HG03439 (cell line): ENCODE data around the gene NKAIN1.
"Not testable (repeated sequence)": the region's sequence is repeated elsewhere in the genome, so short reads cannot be mapped to it uniquely, and the experiment has no call there.

Experiments
- ATAC-seq: cut with Tn5 transposase; IDR thresholded peaks from one replicate; pipeline ENCODE4 v1.9.1; 2021; ENCODE audit warnings: mild to moderate bottlenecking, moderate library complexity; ENCODE audit not compliant: unreplicated experiment

The NKAIN1 gene

DNA sequence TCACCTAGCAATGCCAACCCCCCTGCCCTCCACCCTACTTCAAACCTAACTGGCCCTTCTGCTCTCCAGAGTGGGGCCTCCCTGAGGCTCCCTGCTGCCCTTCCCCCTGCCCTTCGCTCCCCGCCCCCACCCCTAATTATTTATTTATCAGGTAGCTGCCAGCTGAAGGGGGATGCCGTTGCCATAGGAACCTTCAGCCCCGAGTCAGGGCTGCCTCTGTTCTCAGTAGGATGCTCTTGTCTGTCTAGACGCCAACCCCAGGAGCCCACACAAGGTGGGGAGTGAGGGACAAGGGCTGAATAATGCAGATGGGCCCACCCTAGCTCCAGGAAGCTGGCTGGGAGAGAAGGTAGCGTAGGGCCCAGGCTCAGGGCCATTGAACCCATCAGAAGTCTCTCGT is 41.1 kb downstream of the NKAIN1 start:
- no peak for ATAC-seq

DNA sequence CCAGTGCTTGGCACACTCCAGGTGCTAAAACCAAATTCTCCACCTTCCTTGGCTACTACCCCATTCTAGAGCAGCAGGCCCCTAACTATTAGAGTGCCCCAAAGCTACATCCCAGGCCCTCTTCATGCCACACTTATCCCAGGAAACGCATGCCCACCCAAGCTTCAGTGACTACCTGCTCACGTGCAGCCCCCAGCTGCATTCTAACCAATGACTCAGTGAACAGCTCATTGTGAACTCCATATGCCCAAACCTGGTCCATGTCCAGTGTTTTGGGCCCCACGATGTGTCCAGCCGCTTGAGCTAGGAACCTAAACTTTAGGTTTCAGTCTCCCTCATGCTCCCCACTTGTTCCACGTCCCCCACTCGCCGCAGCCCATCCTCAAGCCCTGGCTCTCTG is 41.5 kb downstream of the NKAIN1 start:
- ATAC-seq: no peak

DNA sequence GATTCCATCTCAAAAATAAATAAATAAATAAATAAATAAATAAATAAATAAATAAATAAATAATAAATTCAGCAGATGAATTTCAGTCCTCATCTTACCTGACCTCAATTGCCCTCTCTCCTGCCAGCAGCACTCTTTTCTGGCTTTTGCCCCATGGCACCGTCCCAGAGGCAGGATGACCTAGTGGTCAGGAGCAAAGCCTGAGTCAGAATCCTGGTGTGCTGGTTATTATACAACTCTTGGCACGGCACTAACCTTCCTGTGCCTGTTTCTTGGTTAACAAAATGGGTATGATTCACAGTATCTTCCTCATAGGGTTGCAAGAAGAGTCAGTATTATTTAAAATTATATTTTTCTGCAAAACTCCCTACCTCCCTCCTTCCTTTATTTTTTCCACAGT is 43.0 kb downstream of the NKAIN1 start:
- no peak for ATAC-seq

DNA sequence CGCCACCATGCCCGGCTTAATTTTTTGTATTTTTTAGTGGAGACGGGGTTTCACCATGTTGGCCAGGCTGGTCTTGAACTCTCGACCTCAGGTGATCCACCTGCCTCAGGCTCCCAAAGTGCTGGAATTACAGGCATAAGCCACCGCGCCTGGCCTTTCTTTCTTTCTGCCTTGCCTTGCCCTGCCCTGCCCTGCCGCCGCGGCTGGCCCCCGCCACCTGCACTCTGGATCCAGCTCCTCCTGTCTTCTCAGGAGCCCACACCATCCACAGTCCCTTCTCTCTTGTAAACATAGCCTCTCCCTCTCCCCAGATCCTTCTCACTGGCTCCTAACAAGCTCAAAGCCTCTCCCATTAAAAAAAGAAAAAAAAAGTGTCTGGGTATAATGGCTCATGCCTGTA is 44.4 kb downstream of the NKAIN1 start:
- ATAC-seq: not testable (repeated sequence)

DNA sequence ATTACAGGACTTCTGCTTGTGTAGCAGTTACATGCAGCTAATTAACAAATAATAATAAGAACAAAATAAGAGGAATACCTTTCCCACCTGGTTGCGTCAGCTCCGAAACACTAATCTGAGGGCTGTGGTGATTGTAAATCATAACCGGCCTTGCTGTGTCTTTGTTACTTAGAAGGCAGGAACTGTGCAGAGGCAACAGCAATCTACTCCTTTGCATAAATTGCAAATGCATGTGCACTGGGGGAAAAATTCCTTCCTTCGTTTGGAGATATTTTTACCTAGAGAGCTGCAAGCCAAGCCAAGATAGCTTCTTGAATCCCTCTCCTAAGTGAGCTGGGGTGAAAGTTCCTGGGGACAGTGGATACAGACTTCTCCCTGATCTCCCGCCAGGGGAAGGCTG is 46.0 kb downstream of the NKAIN1 start:
- ATAC-seq: no peak

DNA sequence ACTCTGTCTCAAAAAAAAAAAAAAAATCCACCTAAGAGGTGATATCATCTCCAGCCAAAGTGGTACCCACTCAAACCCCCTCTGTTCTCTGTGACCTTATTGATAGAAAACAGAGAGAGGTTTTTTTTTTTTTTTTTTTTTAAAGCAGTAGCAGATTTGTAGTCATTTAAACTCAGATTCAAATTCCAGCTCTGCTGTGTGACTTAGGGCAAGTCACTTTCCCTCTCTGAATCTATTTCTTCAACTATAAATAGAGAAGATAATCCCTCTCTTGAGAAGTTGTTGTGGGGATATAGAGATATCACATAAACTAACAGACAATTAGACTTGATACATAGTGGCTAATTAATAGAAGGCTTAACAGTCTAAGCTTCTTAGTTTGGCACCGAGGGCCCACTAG is 48.4 kb downstream of the NKAIN1 start:
- no peak for ATAC-seq

DNA sequence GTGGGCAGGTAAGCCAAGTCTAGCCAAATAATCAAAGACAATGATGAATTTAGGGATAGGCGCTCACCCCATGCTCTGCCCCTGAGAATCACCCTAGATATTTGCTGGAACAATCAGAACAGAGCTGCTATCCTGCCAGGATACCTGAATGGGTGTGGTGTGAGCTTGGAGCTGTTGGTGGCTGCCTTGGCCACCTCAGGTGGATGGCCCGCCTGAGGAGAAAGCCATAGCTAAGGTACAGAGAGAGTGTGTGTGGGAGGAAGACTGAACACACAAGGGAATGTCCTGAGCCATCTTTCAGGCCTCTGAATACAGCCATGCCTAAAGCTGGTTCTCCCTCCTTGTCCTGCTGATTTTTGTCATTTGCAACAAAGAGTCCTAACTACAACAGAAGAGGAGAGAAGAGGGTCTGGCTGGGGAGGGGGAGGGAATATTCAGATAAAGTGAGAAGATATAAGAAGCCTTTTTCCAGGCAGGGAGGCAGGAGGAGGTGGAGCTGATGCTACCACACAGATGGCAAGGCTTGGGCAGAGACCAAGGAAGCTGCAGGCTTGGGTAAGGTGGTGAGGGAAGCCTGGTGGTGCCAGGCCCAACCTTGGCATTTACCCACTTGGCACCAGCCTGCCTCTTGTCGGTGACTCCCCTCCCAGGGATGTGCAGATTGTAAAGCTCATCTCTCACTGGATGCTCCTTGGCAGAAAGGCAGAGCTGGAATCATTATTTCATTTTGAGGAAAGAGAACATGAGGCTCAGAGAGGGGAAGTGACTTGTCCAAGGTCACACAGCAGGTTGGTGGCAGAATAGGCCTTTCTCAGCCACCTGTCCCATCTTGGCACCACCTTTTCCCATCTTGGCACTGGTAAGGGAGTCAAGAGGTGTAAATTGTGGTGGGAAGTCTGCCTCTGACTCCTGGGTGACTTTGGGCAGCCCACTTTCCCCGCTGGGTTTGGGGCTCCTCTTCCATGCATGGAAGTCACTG is 49.7 kb downstream of the NKAIN1 start:
- ATAC-seq: no peak

DNA sequence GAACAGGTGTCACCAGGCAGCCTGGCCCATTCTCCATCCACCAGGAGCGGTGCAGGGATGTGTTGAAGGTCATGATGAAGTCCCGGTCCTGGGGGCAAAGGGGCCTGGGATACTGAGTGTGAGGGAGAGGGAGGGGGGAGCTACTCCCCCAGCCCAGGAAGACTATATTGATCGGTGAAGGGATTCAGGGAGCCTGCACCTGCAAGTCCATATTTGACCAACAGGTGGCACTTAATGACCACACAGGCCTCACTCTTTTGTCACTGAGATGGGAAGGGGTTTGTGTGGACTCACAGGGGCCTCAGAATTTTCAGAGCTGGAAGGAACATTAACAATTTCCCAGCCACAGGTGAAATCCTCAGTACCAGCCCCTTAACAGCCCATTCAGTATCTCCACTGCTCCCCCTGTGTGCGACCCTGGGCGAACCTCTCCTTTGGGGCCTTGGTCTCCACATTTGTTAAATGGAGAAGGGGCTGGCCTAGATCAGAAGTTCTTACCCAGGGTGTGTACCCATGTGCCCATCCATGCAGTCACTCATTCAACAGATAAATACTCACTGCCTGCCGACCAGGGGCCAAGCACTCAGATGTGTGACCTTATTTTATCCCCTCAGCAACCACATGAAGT is 55.6 kb downstream of the NKAIN1 start:
- no peak for ATAC-seq

DNA sequence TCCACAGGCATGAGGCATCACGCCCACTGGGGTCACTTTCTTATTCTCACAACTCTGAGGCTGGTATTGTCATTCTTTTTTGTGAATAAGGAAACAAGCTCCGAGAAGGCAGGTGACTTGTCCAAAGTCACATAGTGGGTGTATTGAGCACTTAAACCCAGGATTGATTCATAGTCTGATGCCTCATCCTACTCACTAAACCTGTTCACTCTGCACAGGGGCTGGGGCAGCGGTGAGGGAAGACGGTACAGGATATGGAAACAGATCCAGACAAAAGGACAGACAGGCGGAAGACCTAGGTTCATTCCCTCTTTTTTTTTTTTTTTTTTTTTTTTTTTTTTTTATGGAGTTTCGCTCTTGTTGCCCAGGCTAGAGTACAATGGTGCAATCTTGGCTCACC is 56.6 kb downstream of the NKAIN1 start:
- ATAC-seq: no peak

DNA sequence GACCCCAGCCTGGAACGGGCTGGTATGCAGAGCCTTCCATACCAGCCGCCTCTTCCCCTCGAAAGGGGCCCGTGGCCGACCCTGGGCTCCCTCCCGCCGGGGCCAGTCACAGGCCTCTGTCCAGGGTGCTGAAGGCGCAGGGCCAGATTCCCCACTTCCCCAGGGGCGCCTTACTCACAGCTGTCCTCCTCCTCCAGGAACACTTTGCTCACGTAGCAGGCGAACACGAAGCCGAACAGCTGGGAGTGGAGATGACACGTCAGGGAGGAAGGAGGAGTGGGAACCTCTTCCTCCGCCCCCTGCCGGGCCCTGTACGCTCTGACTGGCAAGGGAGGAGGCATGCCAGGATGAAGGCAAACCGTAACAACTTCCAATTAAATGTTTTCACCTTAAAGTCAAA is 57.3 kb downstream of the NKAIN1 start:
- ATAC-seq: no peak

DNA sequence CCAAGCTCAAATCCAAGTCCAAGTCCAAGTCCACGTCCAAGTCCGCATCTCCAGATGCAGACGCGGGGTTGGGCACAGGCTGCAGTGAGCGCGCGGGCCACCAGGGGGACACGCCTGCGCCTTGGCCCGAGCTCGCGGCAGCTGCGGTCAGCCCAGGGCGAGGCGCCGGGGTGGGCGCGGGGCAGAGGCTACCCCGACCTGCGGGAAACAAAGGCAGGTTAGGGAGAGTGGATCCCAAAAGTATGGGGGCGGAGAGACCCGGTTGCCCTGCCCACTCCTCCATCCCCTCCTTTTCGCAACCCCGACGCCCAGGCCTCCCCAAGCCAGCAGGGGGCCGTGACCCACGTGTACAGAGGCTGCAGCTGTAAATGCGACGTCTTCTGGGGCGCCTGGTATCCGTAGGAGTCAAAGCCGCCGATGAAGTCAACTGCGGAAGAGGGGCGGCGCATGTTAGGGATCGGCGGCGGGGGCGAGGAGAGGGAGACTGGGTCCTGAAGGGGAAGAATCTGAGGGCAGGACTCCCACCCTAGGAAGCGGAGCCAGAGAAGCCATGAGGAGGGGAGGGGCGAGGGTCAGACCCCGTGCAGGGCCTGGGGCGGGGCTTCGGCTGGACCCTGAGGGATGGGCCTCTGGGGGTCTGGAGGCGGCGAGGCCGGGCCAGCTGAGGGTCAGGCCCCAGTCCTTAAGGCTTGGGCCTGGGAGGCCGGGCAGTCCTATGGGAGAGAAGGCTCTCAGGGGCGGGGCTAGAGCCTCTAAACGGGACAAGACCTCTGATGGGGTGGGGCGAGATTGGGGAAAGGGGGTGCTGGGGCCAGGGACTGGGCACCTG is 58.0 kb downstream of the NKAIN1 start:
- ATAC-seq: no peak

DNA sequence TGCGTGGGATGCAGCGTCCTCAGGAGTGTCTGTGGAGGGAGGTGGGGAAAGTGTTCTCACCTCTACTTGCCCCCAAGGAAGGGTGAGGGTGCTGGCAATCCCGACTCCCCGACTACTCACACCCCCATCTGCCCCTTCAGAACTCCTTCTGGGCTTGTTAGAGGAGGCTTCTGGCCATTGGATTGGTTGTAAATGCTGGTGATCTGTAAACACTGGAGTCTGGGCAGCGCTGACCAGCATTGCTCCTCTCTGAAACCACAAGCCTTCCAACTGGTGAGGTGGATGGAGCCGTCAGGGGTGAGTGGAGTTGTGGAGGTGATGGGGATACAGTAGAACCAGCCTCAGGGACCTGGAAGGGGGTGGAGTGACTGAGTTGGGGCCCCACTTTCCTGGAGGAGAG is 59.3 kb downstream of the NKAIN1 start:
- no peak for ATAC-seq

DNA sequence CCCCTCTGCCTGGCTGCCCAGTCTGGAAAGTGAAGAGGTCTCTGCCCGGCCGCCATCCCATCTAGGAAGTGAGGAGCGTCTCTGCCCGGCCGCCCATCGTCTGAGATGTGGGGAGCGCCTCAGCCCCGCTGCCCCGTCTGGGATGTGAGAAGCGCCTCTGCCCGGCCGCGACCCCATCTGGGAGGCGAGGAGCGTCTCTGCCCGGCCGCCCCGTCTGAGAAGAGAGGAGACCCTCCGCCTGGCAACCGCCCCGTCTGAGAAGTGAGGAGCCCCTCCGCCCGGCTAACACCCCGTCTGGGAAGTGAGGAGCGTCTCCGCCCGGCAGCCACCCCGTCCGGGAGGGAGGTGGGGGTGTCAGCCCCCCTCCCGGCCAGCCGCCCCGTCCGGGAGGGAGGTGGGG is 63.4 kb downstream of the NKAIN1 start:
- not testable (repeated sequence) for ATAC-seq

DNA sequence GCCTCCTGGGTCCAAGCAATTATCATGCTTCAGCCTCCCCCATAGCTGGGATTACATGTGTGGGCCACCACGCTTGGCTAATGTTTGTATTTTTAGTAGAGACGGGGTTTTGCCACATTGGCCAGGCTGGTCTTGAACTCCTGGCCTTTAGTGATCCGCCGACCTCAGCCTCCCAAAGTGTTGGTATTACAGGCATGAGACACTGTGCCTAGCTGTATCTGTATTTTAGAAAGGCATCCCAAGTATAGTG is 69.3 kb downstream of the NKAIN1 start:
- no peak for ATAC-seq

DNA sequence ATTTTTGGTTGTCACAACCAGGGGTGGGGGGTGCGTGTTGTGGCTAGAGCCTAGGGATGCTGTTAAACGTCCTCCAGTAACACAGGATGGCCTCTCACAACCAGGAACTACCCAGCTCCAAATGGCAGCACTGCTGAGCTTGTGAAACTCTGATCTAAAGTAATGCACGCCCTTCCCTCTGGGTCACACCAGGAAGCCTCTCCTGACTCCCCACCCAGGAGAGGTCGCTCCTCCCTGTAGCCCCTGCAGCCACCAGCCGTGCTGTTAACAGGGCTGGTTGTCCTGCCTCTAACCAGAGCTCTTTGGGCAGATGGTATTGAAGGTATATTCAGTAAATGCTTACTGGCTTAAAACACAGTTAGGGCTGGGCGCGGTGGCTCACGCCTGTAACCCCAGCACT is 73.2 kb downstream of the NKAIN1 start:
- no peak for ATAC-seq

DNA sequence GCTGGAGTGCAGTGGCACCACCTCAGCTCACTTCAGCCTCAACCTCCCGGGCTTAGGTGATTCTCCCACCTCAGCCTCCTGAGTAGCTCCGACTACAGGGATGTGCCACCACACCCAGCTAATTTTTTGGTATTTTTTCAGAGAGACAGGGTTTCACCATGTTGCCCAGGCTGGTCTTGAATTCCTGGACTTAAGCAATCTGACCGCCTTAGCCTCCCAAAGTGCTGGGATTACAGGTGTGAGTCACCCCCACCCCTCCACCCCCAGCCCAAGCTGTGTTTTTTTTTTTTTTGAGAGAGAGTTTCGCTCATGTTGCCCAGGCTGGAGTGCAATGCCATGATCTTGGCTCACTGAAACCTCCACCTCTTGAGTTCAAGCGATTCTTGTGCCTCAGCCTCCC is 75.4 kb downstream of the NKAIN1 start:
- no peak for ATAC-seq

DNA sequence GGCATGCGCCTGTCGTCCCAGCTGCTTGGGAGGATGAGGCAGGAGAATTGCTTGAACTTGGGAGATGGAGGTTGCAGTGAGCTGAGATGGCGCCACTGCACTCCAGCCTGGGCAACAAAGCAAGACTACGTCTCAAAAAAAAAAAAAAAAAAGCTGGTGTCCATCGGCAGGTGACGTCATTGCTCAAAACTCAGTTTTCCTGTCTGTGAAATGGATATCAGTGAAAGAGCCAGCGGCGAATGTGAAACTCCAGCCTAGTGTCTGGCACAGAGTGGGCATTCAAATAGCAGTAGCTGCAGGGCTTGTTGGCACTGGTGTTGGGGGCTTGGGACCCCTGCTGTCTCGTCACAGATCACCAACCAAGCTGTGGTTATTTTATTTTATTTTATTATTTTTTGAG is 75.8 kb downstream of the NKAIN1 start:
- ATAC-seq: no peak

DNA sequence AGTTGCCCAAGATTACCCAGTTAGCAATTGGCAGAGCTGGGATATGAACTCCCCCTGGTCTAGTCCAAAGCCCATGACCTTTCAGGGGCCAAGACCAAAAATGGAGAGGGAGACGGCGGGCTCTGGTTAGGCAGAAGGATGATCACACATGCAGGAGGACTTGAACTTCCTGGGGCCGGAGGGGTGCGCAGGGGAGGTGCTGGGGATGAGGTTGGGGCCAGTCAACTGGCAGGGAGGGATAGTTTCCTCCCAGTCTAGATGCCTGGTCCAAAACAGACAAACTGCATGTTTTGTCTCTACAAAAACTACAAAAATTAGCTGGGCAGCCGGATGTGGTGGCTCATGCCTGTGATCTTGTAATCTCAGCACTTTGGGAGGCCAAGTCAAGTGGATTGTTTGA is 78.1 kb downstream of the NKAIN1 start:
- ATAC-seq: no peak

DNA sequence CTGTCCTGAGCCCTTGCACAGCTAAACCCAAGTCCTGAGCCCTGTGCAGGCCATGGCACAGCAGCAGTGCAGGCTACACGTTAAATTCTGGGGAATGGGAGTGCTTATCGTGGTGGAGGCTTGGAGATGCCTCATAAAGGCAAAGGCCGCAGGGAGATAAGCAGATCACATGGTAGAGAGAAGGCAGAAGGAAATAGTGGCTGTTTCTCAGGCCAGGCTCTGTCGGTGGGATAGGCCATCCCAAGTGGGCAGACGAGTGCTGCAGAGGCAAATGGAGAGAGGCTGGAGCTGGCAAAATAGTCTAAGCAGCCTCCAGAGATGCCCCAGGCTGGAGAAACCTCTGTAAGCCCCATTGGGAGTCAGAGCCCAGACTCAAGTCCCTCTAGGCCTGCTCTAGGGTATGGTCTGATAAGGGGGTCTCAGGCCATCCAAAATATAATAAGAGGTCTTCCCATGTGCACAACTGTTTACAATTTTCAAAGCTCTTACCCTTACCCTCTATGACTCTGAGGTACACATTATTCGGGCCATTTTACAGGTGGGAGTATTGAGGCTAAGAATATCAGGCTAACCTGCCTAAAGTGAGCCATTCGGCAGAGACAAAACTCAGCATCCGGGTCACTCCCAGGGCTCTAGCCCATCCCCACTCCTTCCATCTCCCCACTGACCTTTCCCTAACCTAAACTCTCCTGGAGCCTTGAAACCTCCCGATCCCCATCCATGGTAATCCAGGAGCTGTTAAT is 79.6 kb downstream of the NKAIN1 start:
- no peak for ATAC-seq

DNA sequence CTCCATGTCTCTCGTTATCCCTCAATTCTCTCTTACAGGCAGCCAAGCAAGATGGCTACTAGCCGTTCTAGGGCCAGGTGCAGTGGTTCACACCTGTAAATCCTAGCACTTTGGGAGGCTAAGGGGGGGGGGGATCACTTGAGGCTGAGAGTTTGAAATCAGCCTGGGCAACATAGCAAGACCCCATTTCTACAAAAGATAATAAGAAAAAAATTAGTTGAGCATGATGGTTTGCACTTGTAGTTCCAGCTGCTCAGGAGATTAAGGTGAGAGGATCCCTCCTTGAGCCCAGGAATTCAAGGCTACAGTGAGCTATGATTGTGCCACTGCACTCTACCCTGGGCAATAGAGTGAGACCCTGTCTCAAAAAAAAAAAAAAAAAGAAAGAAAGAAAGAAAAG is 80.4 kb downstream of the NKAIN1 start:
- no peak for ATAC-seq

DNA sequence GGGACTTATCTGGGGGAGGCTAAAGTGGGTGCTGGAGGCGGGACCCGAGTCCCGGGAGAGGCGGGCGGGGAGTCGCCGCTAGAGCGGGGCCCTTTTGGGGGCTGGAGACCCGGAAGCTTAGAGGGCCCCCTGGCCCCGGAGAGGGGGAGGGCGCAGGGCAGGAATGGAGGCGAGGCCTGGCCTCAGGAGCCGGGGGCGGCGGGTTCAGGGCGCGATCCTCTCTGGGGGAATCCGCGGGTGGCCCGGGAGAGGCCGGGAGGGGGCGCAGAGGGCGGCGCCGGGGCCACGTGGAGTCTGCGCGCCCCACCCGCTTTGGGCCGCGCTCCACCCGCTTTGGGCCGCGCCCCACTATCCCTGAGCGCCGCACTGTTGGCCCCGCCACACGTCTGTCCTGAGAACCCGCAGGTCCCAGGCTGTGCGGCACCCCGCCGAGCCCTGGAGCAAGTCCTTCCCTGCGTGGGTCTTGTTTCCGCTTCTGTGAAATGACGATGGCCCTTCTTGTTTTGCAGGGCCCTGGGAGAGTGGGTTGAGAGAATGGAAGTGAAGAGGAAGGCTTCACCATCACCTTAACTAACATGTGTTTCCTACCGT is 84.4 kb downstream of the NKAIN1 start:
- ATAC-seq: no peak
